Ishikawa (cell line): Measurements from ENCODE around the gene NUP43.

ENCODE experiments used
- CEBPB ChIP-seq: IDR thresholded peaks from 2 replicates; pipeline ENCODE4 v1.6.1; 2012
- CREB1 ChIP-seq: IDR thresholded peaks from 2 replicates; pipeline ENCODE4 v1.6.1; 2012; ENCODE audit warnings: low read depth
- EGR1 ChIP-seq: IDR thresholded peaks from 2 replicates; pipeline ENCODE4 v1.6.1; 2012
- EP300 ChIP-seq: IDR thresholded peaks from 2 replicates; pipeline ENCODE4 v1.6.1; 2012; ENCODE audit warnings: borderline replicate concordance
- FOXM1 ChIP-seq: IDR thresholded peaks from 2 replicates; pipeline ENCODE4 v1.6.1; 2012; ENCODE audit warnings: low read depth, borderline replicate concordance
- MAX ChIP-seq: IDR thresholded peaks from 2 replicates; pipeline ENCODE4 v1.6.1; 2012
- NFIC ChIP-seq: IDR thresholded peaks from 2 replicates; pipeline ENCODE4 v1.6.1; 2012
- RAD21 ChIP-seq: IDR thresholded peaks from 2 replicates; pipeline ENCODE4 v1.6.1; 2012; ENCODE audit warnings: low read depth
- TAF1 ChIP-seq: IDR thresholded peaks from 2 replicates; pipeline ENCODE4 v1.6.1; 2012; ENCODE audit warnings: low read depth, mild to moderate bottlenecking
- TCF12 ChIP-seq: IDR thresholded peaks from 2 replicates; pipeline ENCODE4 v1.6.1; 2012; ENCODE audit warnings: low read depth
- TEAD4 ChIP-seq: IDR thresholded peaks from 2 replicates; pipeline ENCODE4 v1.6.1; 2012
- USF1 ChIP-seq: IDR thresholded peaks from 2 replicates; pipeline ENCODE4 v1.6.1; 2012
- YY1 ChIP-seq: IDR thresholded peaks from 2 replicates; pipeline ENCODE4 v1.6.1; 2012; ENCODE audit warnings: low read depth
- ZBTB7A ChIP-seq: IDR thresholded peaks from 2 replicates; pipeline ENCODE4 v1.6.1; 2012; ENCODE audit warnings: low read depth
- TF ChIP-seq, protein P1 (sequence below): IDR thresholded peaks from 2 replicates; pipeline ENCODE4 v1.6.1; 2012; ENCODE audit warnings: low read depth, mild to moderate bottlenecking

The NUP43 gene

GRCh38 chr6:149763866-149764265, 17.5 kb upstream of the NUP43 start:
- no peak for TF ChIP-seq YY1
- TF ChIP-seq, protein P1, sequence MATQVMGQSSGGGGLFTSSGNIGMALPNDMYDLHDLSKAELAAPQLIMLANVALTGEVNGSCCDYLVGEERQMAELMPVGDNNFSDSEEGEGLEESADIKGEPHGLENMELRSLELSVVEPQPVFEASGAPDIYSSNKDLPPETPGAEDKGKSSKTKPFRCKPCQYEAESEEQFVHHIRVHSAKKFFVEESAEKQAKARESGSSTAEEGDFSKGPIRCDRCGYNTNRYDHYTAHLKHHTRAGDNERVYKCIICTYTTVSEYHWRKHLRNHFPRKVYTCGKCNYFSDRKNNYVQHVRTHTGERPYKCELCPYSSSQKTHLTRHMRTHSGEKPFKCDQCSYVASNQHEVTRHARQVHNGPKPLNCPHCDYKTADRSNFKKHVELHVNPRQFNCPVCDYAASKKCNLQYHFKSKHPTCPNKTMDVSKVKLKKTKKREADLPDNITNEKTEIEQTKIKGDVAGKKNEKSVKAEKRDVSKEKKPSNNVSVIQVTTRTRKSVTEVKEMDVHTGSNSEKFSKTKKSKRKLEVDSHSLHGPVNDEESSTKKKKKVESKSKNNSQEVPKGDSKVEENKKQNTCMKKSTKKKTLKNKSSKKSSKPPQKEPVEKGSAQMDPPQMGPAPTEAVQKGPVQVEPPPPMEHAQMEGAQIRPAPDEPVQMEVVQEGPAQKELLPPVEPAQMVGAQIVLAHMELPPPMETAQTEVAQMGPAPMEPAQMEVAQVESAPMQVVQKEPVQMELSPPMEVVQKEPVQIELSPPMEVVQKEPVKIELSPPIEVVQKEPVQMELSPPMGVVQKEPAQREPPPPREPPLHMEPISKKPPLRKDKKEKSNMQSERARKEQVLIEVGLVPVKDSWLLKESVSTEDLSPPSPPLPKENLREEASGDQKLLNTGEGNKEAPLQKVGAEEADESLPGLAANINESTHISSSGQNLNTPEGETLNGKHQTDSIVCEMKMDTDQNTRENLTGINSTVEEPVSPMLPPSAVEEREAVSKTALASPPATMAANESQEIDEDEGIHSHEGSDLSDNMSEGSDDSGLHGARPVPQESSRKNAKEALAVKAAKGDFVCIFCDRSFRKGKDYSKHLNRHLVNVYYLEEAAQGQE = no peak
- no peak for TF ChIP-seq TEAD4
- TF ChIP-seq TCF12 = no peak
- no peak for TF ChIP-seq RAD21
- TF ChIP-seq EGR1 = no peak
- TF ChIP-seq CREB1 = no peak
- no peak for TF ChIP-seq USF1

DNA sequence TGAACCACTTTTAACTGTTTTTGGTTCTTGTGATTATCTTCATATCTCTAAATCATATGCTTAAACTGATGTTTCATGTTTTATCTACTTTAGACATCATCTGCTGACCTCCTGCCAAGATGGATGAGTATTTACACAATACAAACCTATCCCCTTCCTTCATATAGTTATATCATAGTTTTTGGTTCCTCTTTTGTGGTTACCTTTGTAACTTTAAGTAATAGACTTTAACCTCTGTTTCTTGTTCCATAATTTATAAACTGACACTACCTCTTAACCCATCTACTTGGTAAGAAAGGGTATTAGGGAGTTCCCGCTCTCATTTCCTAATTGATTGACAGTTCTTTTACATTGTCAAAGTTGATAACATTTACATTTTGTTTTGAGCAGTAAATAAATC, 15.1 kb upstream of the NUP43 start:
- no peak for TF ChIP-seq USF1
- TF ChIP-seq FOXM1 = no peak
- no peak for TF ChIP-seq NFIC
- TF ChIP-seq TCF12 = no peak
- TF ChIP-seq TEAD4 = no peak
- no peak for TF ChIP-seq EGR1
- no peak for TF ChIP-seq MAX
- no peak for TF ChIP-seq YY1

DNA sequence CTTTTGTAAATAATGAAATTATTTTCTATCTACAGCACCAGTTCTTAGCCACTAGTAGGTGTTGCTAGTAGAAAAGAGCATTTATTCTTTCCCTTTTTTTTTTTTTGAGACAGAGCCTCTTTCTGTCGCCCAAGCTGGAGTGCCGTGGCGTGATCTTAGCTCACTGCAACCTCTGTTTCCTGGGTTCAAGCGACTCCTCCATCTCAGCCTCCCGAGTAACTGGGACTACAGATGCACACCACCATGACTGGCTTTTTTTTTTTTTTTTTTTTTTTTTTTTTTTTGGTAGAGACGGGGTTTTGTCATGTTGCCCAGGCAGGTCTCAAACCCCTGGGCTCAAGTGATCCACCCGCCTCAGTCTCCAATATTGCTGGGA, 9.9 kb upstream of the NUP43 start:
- no peak for TF ChIP-seq FOXM1
- TF ChIP-seq YY1 = no peak
- no peak for TF ChIP-seq USF1
- TF ChIP-seq NFIC = no peak
- no peak for TF ChIP-seq CEBPB
- no peak for TF ChIP-seq EGR1
- TF ChIP-seq RAD21 = no peak
- no peak for TF ChIP-seq MAX
- no peak for TF ChIP-seq TEAD4

DNA sequence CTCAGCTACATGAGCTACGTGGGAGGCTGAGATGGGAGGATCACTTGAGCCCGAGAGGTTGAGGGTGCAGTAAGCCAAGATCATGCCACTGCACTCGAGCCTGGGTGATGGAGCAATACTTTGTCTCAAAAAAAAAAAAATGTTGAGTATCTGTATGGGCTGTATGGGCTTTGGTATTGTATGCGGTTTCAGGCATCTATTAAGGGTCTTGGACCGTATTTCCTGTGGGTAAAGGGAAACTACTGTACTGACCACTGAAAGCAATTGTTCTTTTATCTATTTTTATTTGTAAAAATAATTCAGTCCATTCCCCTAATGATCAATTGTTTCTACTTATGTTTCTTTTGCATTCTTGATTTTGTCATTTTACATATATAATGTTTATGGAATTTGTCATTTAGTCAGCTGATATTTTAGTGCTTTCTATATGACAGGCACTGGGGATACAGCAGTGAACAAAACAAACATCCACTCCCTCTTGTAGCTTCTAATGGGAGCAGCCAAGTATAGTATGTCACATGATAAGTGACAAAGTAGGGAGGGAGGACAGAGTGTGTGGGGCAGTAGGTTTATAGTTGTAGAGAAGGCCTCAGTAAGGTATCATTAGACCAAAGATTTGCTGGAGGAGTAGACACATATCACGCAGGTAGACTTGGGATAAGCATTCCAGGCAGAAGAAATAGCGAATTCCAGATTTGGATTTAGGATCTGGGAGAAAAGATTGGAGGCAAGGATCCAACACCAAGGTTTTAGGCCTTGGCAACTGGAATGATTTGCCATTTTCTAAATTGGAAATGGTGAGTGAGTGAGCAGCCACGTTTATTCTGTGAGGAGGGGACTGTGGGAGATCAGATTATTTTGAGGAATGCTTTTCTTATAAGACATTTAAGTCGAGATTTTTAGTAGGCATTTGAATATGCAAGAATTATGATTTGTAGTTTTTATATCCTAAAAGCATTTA, 9.3 kb upstream of the NUP43 start:
- TF ChIP-seq TCF12 (no peak), NFIC (no peak), YY1 (no peak), CREB1 (no peak), CEBPB (no peak), EGR1 (no peak), TEAD4 (no peak), USF1 (no peak), EP300 (no peak), ZBTB7A (no peak), MAX (no peak), FOXM1 (no peak), TAF1 (no peak), RAD21 (no peak)
- TF ChIP-seq, protein P1 = no peak

DNA sequence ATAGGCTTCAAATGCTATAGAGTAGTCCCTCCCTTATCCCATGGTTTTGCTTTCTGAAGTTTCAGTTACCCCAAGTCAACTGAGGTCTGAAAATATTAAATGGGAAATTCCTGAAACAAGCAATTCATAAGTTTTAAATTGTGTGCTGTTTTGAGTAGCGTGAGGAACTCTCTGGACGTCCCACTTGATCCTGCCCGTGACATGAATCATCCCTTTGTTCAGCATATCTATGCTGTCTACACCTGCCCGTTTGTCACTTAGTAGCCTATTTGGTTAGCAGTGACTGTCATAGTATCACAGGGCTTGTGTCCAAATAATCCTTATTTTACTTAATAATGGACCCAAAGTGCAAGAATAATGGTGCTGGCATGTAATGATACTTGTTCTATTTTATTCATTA, 8.2 kb upstream of the NUP43 start:
- TF ChIP-seq CEBPB = no peak
- no peak for TF ChIP-seq EGR1
- TF ChIP-seq ZBTB7A = no peak
- no peak for TF ChIP-seq YY1
- TF ChIP-seq EP300 = no peak
- TF ChIP-seq TCF12 = no peak
- TF ChIP-seq FOXM1 = no peak
- no peak for TF ChIP-seq MAX
- no peak for TF ChIP-seq CREB1
- TF ChIP-seq, protein P1 = no peak
